ENCODE measurements around the gene C1QTNF12. TPM values are rescaled to one million over a fixed set of nuclear protein-coding genes. Genes with fewer than 3 reads are reported as not detected.

Gene C1QTNF12, protein sequence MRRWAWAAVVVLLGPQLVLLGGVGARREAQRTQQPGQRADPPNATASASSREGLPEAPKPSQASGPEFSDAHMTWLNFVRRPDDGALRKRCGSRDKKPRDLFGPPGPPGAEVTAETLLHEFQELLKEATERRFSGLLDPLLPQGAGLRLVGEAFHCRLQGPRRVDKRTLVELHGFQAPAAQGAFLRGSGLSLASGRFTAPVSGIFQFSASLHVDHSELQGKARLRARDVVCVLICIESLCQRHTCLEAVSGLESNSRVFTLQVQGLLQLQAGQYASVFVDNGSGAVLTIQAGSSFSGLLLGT
- total RNA-seq (2014; rRNA removed; shearing (Covaris generic)) = 0.49 and 1.8 TPM in 2 replicates
- 6.1 and 7.0 TPM in 2 replicates for total RNA-seq (2022)
- percentile 30 among the genes with signal in this experiment for Bru-seq, nascent RNA
- percentile 30 among the genes with signal in this experiment for BruChase-seq, experiment 1, labeled RNA remaining after a 6-hour chase
- BruChase-seq, experiment 2, labeled RNA remaining after a 2-hour chase = percentile 33 among the genes with signal in this experiment
- long read RNA-seq, partial matches to known transcripts = 0 of 3 reads
- long read RNA-seq, other reads (novel, unspliced or antisense) = 3 of 3 reads

DNA sequence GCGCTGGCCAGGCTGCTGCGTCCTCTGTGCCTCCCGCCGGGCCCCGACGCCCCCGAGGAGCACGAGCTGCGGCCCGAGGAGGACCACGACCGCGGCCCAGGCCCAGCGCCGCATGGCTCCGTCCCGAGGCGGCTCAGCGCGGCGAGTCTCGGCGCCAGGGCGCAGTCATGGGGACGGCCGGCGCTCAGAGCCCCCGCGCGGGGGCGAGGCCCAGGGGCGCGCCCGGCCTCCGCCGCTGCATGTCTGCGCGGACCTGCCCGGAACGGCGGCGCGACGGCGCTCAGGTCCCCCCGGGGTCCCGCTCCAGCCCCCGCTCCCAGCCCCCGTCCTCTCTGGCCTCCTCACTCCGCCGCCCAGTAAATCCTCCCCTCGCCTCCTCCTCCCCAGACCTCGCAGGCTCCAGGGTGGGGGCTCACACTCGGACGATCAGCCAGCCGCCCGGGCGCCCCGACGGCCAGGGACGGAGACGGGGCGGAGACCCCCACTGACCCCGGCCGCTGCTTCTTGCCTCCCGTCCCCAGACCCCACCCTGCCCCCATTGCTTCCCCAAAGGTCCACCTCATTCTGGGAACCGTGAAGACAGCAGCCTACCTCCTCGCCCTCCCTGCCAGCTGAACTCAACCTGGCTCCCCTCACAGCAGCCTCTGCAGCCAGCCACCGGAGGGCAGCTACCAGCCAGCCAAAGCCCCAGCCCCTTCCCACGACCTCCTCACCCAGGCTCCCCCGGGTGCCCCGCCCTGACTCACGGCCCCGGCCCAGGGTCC is at the start of gene C1QTNF12:
Gene C1QTNF12, minus strand, starts transcription at position 146 of the 764 bp plus-strand sequence. Its CDS starts 32 bp downstream, at position 114.
- no TSS peak for BruUV-seq (replicated peaks)
- Histone ChIP-seq H3K4me1 (ENCODE audit: insufficient read depth, low read length, poor library complexity, severe bottlenecking) (peaks cover 9% of the 10 kb centered on the region), H4K20me1 (ENCODE audit: insufficient read depth, low read length) (no peaks in the 10 kb centered on the region), H3K4me3 (ENCODE audit: low read depth, low read length, poor library complexity, severe bottlenecking) (no peak within 1 kb of the TSS), H3K9me3 (ENCODE audit: low read length) (no peaks in the 10 kb centered on the region), H3K27ac (ENCODE audit: low read depth, low read length, poor library complexity, severe bottlenecking) (no peak within 1 kb of the TSS), H2AFZ (ENCODE audit: low read length) (no peak within 1 kb of the TSS), H3K36me3 (ENCODE audit: insufficient read depth, low read length) (no peaks in the 10 kb centered on the region), H3K79me2 (ENCODE audit: insufficient read depth, low read depth, low read length) (no peaks in the 10 kb centered on the region), H3K9me2 (ENCODE audit: insufficient read depth, low read length) (no peaks in the 10 kb centered on the region), H3K4me2 (ENCODE audit: low read length) (no peak within 1 kb of the TSS)
- ChIA-PET POLR2A (no interaction called here), CTCF (ENCODE audit: unreplicated experiment) (no interaction called here)
- TF ChIP-seq CTCF (conservative IDR thresholded peaks at IDR 0.05; ENCODE audit: low read length) = no peak
- TF ChIP-seq EZH2phosphoT487 (IDR thresholded peaks at IDR 0.05; ENCODE audit: borderline replicate concordance, low read depth, low read length) = no peak
- intact Hi-C loops (cut with micrococcal nuclease; ENCODE audit: unreplicated experiment) = no loop called here
- DNase-seq (ENCODE audit: low spot score) = no peak

DNA sequence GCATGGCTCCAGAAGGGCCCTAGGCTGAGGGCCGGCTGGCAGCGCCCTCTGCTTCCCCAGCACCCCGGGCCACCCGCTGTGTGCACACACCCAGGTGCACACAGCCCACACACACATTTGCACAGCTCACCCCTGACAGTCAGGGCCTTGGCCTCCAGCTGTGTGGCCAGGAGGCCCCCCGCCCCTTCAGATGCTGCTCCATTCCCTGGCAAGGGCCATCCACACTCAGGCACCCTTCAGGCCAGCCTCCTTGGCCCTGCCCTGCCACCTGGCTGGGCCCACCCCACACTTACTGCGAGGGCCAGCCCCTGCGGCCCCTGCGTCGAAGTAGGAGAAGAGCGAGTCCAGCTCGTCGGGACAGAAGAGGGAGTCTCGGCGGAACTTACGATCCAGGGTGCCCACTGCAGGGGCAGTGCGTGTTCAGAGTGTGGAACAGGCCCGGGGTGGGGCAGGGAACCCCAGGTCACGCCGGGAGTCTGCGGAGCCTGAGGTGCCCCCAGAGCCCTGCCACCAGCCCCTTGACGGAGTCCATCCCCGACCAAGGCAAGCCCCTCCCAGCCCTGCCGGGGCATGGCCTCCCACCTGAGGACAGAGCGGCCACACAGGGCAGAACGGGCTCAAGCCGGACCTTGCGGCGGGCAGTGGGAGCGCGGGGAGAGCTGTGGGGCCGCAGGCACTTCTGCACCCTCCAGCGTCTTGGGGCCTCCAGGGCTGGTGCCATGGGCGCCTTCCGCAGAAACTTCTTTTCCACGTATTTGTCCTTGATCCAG is 48.8 kb upstream of the C1QTNF12 start:
- Histone ChIP-seq H3K9me2 (ENCODE audit: insufficient read depth, low read length) (no peaks in the 10 kb centered on the region), H4K20me1 (ENCODE audit: insufficient read depth, low read length) (no peaks in the 10 kb centered on the region), H3K27ac (ENCODE audit: low read depth, low read length, poor library complexity, severe bottlenecking) (no peak overlapping the region), H3K4me1 (ENCODE audit: insufficient read depth, low read length, poor library complexity, severe bottlenecking) (no peaks in the 10 kb centered on the region), H3K79me2 (ENCODE audit: insufficient read depth, low read depth, low read length) (no peaks in the 10 kb centered on the region), H3K4me2 (ENCODE audit: low read length) (no peak overlapping the region), H3K4me3 (ENCODE audit: low read depth, low read length, poor library complexity, severe bottlenecking) (no peak overlapping the region), H3K9me3 (ENCODE audit: low read length) (no peaks in the 10 kb centered on the region), H3K36me3 (ENCODE audit: insufficient read depth, low read length) (no peaks in the 10 kb centered on the region), H2AFZ (ENCODE audit: low read length) (no peak overlapping the region)
- intact Hi-C loops (cut with micrococcal nuclease; ENCODE audit: unreplicated experiment) = no loop called here
- DNase-seq (ENCODE audit: low spot score) = no peak
- ChIA-PET POLR2A (no interaction called here), CTCF (ENCODE audit: unreplicated experiment) (no interaction called here)
- no TSS peak for BruUV-seq (replicated peaks)
- TF ChIP-seq EZH2phosphoT487 (IDR thresholded peaks at IDR 0.05; ENCODE audit: borderline replicate concordance, low read depth, low read length) (no peak), CTCF (conservative IDR thresholded peaks at IDR 0.05; ENCODE audit: low read length) (no peak)

All from OCI-LY7 (cell line).